Muscle layer of duodenum (tissue), 2 donors: ENCODE results near the gene CTXN1.

ENCODE experiments used
- H3K27ac ChIP-seq: one replicate; pipeline ENCODE4 v1.7.0; 2013; ENCODE audit warnings: mild to moderate bottlenecking, low read length
- H3K27me3 ChIP-seq: one replicate; pipeline ENCODE4 v1.7.0; 2013; ENCODE audit warnings: low read depth, mild to moderate bottlenecking, control low read depth, low read length
- H3K36me3 ChIP-seq, 2 donors: one replicate each; pipeline ENCODE4 v1.7.0; 2013; ENCODE audit warnings: low read length in 2 of 2, control low read depth in 1 of 2, mild to moderate bottlenecking in 1 of 2; ENCODE audit not compliant: insufficient read depth in 2 of 2, control insufficient read depth in 1 of 2
- H3K4me1 ChIP-seq, 2 donors: one replicate each; pipeline ENCODE4 v1.7.0; 2013; ENCODE audit warnings: low read length in 2 of 2, mild to moderate bottlenecking in 2 of 2, control low read depth in 1 of 2, moderate library complexity in 1 of 2; ENCODE audit not compliant: insufficient read depth in 2 of 2, control insufficient read depth in 1 of 2
- H3K4me3 ChIP-seq, 2 donors: one replicate each; pipeline ENCODE4 v1.7.0; 2013; ENCODE audit warnings: low read length in 2 of 2, low read depth in 1 of 2, mild to moderate bottlenecking in 1 of 2
- H3K9me3 ChIP-seq, 2 donors: one replicate each; pipeline ENCODE4 v1.7.0; 2013; ENCODE audit warnings: low read length in 2 of 2, control low read depth in 1 of 2, mild to moderate bottlenecking in 1 of 2; ENCODE audit not compliant: control insufficient read depth in 1 of 2
- donor health status: healthy.

Gene CTXN1

DNA sequence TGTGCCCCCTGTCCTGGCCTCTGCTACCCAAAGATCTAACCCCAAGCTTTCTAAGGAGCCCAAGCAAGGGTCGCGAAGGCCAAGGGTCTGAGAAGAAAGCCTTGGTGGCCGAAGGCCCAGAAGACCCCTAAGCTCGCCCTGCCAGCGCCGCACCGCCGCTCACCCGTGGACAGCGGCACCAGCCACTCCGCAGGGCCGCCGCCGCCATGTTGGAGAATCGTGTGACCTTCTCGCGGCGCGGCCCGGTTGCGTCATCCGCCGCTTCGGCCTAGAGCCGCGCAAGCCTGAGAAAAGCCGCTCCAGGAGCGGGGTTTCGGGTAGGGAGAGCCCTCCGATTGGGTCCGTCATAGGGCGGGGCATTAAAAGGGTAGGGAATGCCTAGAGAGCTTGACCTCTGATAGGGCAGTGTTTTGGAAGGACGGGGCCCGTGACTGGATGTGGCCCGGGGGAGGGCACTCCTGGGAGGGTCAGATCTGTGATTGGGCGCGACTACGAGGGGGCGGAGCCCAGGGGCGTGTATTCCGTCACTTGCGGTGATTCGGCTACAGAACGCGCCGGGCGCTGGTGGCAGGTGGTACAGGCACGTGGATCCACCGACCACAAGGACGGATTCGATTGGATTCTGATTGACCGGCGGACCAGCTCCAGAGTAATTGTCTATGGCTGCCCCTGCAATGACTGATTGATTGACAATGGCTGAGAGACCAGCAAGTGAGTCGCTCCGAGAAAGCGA is 17.7 kb upstream of the CTXN1 start, which contains the start of gene TIMM44:
Gene TIMM44, minus strand, starts transcription at position 223 of the 733 bp plus-strand sequence. Its CDS starts 15 bp downstream, at position 208.
- Histone ChIP-seq H3K4me3 (peak within 1 kb of the TSS; percentile 85 to 95), H3K27ac (peak within 1 kb of the TSS; percentile 95), H3K27me3 (no peaks in the 10 kb centered on the region), H3K36me3 (peaks cover 14 to 15% of the 10 kb centered on the region in 2 donors), H3K4me1 (peaks cover 0 to 29% of the 10 kb centered on the region in 2 donors), H3K9me3 (no peaks in the 10 kb centered on the region)

DNA sequence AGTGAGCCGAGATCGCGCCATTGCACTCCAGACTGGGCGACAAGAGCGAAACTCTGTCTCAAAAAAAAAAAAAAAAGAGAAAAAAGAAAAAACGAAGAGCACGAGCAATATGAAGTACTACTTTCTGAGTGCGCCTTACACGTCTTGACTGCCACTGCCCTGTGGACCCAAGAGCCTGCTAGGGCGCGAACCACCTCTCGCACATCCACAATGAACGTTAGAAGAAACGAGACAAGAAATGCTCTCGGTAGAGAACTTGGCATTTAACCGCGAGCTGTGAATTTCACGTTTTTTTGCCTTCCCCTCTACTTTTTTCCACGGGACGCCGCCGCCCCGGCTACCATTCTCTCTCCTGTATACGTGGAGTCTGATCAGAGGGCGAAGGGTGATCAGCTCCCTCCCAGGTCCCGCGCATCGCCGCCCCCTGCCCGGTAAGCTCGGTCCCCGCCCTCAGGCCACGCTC is 17.1 kb upstream of the CTXN1 start:
- Histone ChIP-seq H3K9me3 (no peaks in the 10 kb centered on the region), H3K27me3 (no peaks in the 10 kb centered on the region), H3K27ac (peak overlapping the region; percentile 95), H3K4me1 (peaks cover 0 to 29% of the 10 kb centered on the region in 2 donors), H3K36me3 (peaks cover 14 to 16% of the 10 kb centered on the region in 2 donors), H3K4me3 (peak overlapping the region; percentile 85 to 95)

- no peaks in the 10 kb centered on the region for H3K9me3 ChIP-seq
- peaks cover 18 to 25% of the 10 kb centered on the region in 2 donors for H3K36me3 ChIP-seq
- no peaks in the 10 kb centered on the region for H3K27me3 ChIP-seq
- peak overlapping the region; percentile 7 to 95 for H3K4me3 ChIP-seq
- peaks cover 0 to 29% of the 10 kb centered on the region in 2 donors for H3K4me1 ChIP-seq
- H3K27ac ChIP-seq, result no peak overlapping the region
Observed at GRCh38 chr19:7941895-7942596, 16.1 kb upstream of the CTXN1 start.

DNA sequence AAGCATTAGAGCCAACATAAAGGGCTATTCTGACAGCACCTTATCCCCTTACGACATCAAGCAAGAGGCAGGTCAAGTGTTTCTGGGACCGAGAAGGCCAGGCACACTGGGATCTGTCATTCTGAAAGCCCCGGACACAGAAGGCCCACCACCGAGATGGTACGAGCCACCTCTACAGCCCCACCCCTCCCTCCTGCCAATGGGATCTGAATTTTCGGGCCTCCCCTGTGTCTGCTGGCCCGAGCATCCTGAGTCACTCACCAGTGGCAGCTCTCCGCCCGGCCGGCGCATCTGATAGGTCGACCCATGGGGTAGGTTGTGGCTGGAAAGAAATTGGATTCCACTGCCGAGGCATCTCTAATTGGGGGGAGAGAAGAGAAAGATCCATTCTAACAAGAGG is 14.9 kb upstream of the CTXN1 start:
- Histone ChIP-seq H3K36me3 (peaks cover 18 to 33% of the 10 kb centered on the region in 2 donors), H3K27me3 (no peaks in the 10 kb centered on the region), H3K9me3 (no peaks in the 10 kb centered on the region), H3K27ac (no peak overlapping the region), H3K4me1 (peaks cover 0 to 29% of the 10 kb centered on the region in 2 donors), H3K4me3 (no peak overlapping the region)

- peaks cover 24 to 66% of the 10 kb centered on the region in 2 donors for H3K36me3 ChIP-seq
- no peaks in the 10 kb centered on the region for H3K9me3 ChIP-seq
- no peak overlapping the region for H3K4me3 ChIP-seq
- peaks cover 0 to 17% of the 10 kb centered on the region in 2 donors for H3K4me1 ChIP-seq
- H3K27me3 ChIP-seq, result no peaks in the 10 kb centered on the region
- no peak overlapping the region for H3K27ac ChIP-seq
Observed at GRCh38 chr19:7934766-7935165, 8.8 kb upstream of the CTXN1 start.

DNA sequence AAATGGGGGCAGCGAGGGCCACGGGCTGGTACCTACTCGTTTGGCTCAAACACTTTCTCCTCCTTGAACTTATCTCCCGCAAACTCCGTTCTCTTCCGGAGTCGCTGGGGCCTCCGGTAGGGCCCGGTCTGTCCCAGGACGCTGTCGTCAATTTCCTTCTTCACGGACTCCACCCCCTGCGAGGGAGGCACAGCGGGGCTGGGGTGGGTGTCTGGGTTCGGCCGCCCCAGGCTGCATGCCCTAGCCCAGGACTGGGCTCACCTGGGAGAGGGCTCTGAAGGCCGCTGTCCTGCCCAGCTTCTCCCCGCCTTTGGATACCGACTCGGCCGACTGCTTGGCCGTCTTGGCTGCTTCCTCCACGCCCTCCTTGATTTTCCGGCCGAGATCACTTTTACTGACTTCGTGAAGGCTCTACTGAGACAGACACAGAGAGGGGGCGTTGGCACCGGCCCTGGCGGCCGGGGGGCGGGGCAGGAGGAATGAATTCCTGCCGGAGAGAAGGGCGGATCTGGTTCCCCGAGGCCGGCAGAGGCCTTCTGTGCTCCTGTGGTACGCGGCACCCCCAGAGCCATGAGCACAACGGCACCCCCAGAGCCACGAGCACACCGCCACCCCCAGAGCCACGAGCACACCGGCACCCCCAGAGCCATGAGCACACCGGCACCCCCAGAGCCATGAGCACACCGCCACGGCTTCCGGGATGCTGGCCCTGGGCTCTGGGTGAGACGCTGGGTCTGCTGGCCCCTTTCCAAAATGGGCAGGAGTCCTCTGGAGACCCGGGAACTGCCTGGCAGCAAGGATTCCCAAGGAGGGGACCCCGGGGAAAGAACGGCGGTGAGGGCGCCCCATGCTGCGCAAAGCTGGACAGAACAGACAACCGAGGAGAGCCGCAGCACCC is 8.1 kb upstream of the CTXN1 start:
- Histone ChIP-seq H3K4me1 (peaks cover 0 to 24% of the 10 kb centered on the region in 2 donors), H3K36me3 (peaks cover 24 to 65% of the 10 kb centered on the region in 2 donors), H3K27ac (no peak overlapping the region), H3K27me3 (no peaks in the 10 kb centered on the region), H3K9me3 (no peaks in the 10 kb centered on the region), H3K4me3 (no peak overlapping the region)

- H3K4me3 ChIP-seq, result no peak overlapping the region
- no peak overlapping the region for H3K27ac ChIP-seq
- H3K9me3 ChIP-seq, result no peaks in the 10 kb centered on the region
- H3K36me3 ChIP-seq, result peaks cover 20 to 65% of the 10 kb centered on the region in 2 donors
- H3K27me3 ChIP-seq, result no peaks in the 10 kb centered on the region
- peaks cover 0 to 29% of the 10 kb centered on the region in 2 donors for H3K4me1 ChIP-seq
Observed at GRCh38 chr19:7933411-7933810, 7.5 kb upstream of the CTXN1 start.

GRCh38 chr19:7932930-7933300 is 7.0 kb upstream of the CTXN1 start:
- peaks cover 20 to 63% of the 10 kb centered on the region in 2 donors for H3K36me3 ChIP-seq
- H3K4me1 ChIP-seq, result peaks cover 0 to 34% of the 10 kb centered on the region in 2 donors
- no peaks in the 10 kb centered on the region for H3K27me3 ChIP-seq
- H3K27ac ChIP-seq, result no peak overlapping the region
- H3K9me3 ChIP-seq, result no peaks in the 10 kb centered on the region
- no peak overlapping the region for H3K4me3 ChIP-seq

DNA sequence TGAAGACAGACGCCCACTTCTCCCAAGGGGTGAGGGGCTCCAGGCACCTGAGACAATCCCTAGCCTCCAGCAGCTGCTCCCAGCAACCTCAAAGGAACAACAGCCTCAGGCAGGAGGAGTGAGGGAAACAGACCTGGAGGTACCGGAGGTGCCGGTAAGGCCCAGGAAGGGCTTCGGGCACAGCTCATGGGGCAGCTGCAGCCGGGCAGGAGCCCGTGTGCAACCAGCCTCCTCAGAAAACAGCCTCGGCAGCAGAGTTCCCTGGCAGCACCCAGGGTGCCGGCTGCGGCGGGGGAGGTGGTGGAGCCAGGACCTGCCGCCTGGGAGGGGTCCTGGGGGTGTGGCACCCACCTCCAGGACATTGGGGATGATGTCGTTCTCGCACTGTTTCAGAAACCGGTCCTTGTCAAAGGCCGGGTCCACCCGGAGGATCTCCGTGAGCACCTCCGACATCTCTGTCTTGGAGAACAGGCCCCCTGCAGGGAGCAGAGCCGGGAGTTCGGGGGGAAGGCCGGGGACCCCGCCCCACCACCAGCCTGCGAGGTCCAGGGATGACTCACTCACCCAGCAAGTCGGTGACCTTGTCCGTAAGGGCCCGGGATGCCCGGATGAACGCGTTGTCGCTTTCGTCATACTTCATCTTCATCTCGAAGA is 6.5 kb upstream of the CTXN1 start:
- H3K4me3 ChIP-seq, result no peak overlapping the region
- no peaks in the 10 kb centered on the region for H3K27me3 ChIP-seq
- no peaks in the 10 kb centered on the region for H3K9me3 ChIP-seq
- H3K27ac ChIP-seq, result no peak overlapping the region
- H3K36me3 ChIP-seq, result peaks cover 19 to 58% of the 10 kb centered on the region in 2 donors
- H3K4me1 ChIP-seq, result peaks cover 0 to 39% of the 10 kb centered on the region in 2 donors

- H3K27ac ChIP-seq, result peak overlapping the region; percentile 51
- peaks cover 0 to 48% of the 10 kb centered on the region in 2 donors for H3K4me1 ChIP-seq
- no peaks in the 10 kb centered on the region for H3K27me3 ChIP-seq
- H3K9me3 ChIP-seq, result no peaks in the 10 kb centered on the region
- H3K36me3 ChIP-seq, result peaks cover 17 to 53% of the 10 kb centered on the region in 2 donors
- H3K4me3 ChIP-seq, result no peak overlapping the region
Observed at GRCh38 chr19:7931221-7932061, 5.5 kb upstream of the CTXN1 start.
